OCI-LY1 (cell line): ENCODE results near the gene EXOC3L1.

Experiments used
- H2AFZ ChIP-seq: fragments of 200-600 bp; sonication (generic), shearing (Covaris generic); 2 replicates; pipeline ENCODE4 v1.6.0; 2014; ENCODE audit warnings: antibody characterized with exemption, mild to moderate bottlenecking, low read length
- H3F3A ChIP-seq: fragments of 200-600 bp; sonication (generic), shearing (Covaris generic); 2 replicates; pipeline ENCODE4 v1.6.0; 2014; ENCODE audit warnings: mild to moderate bottlenecking, antibody characterized with exemption, low read length, moderate library complexity; ENCODE audit not compliant: insufficient read depth
- H3K27ac ChIP-seq: fragments of 200-600 bp; sonication (generic); 2 replicates; pipeline ENCODE4 v1.5.1; 2014; ENCODE audit warnings: low read length, mixed run types, mild to moderate bottlenecking, low read depth; ENCODE audit not compliant: poor library complexity, severe bottlenecking
- H3K27me3 ChIP-seq: fragments of 200-600 bp; sonication (generic); 2 replicates; pipeline ENCODE4 v1.6.0; 2014; ENCODE audit warnings: antibody characterized with exemption, mild to moderate bottlenecking, low read length, moderate library complexity; ENCODE audit not compliant: insufficient read depth
- H3K36me3 ChIP-seq: fragments of 200-600 bp; sonication (generic); 2 replicates; pipeline ENCODE4 v1.6.1; 2014; ENCODE audit warnings: mild to moderate bottlenecking, antibody characterized with exemption, low read length, moderate library complexity, mixed read lengths; ENCODE audit not compliant: insufficient read depth
- H3K4me1 ChIP-seq: fragments of 200-600 bp; sonication (generic); 2 replicates; pipeline ENCODE4 v1.5.1; 2014; ENCODE audit warnings: mild to moderate bottlenecking, low read length, moderate library complexity; ENCODE audit not compliant: insufficient read depth, severe bottlenecking
- H3K4me2 ChIP-seq: fragments of 200-600 bp; sonication (generic), shearing (Covaris generic); 2 replicates; pipeline ENCODE4 v1.6.1; 2014; ENCODE audit warnings: low read length
- H3K4me3 ChIP-seq: fragments of 200-600 bp; sonication (generic); 2 replicates; pipeline ENCODE4 v1.5.1; 2014; ENCODE audit warnings: low read length, low read depth, mild to moderate bottlenecking, mixed read lengths; ENCODE audit not compliant: poor library complexity, severe bottlenecking
- H3K79me2 ChIP-seq: fragments of 200-600 bp; shearing (Covaris generic); 2 replicates; pipeline ENCODE4 v1.6.1; 2016; ENCODE audit warnings: mixed run types, low read length, mixed read lengths; ENCODE audit not compliant: insufficient read depth
- H3K9ac ChIP-seq: fragments of 200-600 bp; sonication (generic), shearing (Covaris generic); 2 replicates; pipeline ENCODE4 v1.6.1; 2014; ENCODE audit warnings: mild to moderate bottlenecking, low read length, mixed read lengths
- H3K9me2 ChIP-seq: fragments of 200-600 bp; sonication (generic), shearing (Covaris generic); 2 replicates; pipeline ENCODE4 v1.6.1; 2014; ENCODE audit warnings: low read depth, mild to moderate bottlenecking, low read length, mixed read lengths
- H3K9me3 ChIP-seq: fragments of 200-600 bp; shearing (Covaris generic); 2 replicates; pipeline ENCODE4 v1.6.1; 2014; ENCODE audit warnings: low read length, mixed read lengths
- H4K20me1 ChIP-seq: fragments of 200-600 bp; sonication (generic), shearing (Covaris generic); 2 replicates; pipeline ENCODE4 v1.6.0; 2016; ENCODE audit warnings: mild to moderate bottlenecking, low read length; ENCODE audit not compliant: insufficient read depth
- CTCF ChIP-seq: fragments of 200-600 bp; sonication (generic), shearing (Covaris generic); IDR thresholded peaks from 2 replicates; pipeline ENCODE4 v1.5.1; 2017; ENCODE audit warnings: mild to moderate bottlenecking, antibody characterized with exemption, low read length, moderate library complexity, mixed read lengths
- EZH2 ChIP-seq: fragments of 200-600 bp; sonication (generic), shearing (Covaris generic); IDR thresholded peaks from 2 replicates; pipeline ENCODE4 v1.8.0; 2017; ENCODE audit warnings: borderline replicate concordance, mixed run types, mild to moderate bottlenecking, antibody characterized with exemption, low read length, moderate library complexity, mixed read lengths

The EXOC3L1 gene

GRCh38 chr16:67167588-67167987, 22.3 kb downstream of the EXOC3L1 start:
- Histone ChIP-seq H3K27ac (no peak overlapping the region), H3K4me3 (no peak overlapping the region), H3K9ac (no peak overlapping the region), H3K4me1 (peaks cover 24% of the 10 kb centered on the region), H3K9me2 (no peaks in the 10 kb centered on the region), H4K20me1 (no peaks in the 10 kb centered on the region), H3K79me2 (no peaks in the 10 kb centered on the region), H2AFZ (no peak overlapping the region), H3K36me3 (no peaks in the 10 kb centered on the region), H3F3A (no peaks in the 10 kb centered on the region), H3K9me3 (no peaks in the 10 kb centered on the region), H3K27me3 (no peaks in the 10 kb centered on the region; the same call in 1 of the 2 replicates), H3K4me2 (no peak overlapping the region)
- TF ChIP-seq EZH2 (no peak), CTCF (no peak)

GRCh38 chr16:67166598-67167168, 23.3 kb downstream of the EXOC3L1 start:
- H3K36me3 ChIP-seq = no peaks in the 10 kb centered on the region
- no peaks in the 10 kb centered on the region for H3K9me3 ChIP-seq
- H3K4me3 ChIP-seq = no peak overlapping the region
- no peaks in the 10 kb centered on the region for H3F3A ChIP-seq
- no peak overlapping the region for H3K9ac ChIP-seq
- no peak overlapping the region for H2AFZ ChIP-seq
- peaks cover 24% of the 10 kb centered on the region for H3K4me1 ChIP-seq
- no peaks in the 10 kb centered on the region; the same call in 1 of the 2 replicates for H3K27me3 ChIP-seq
- TF ChIP-seq EZH2 (no peak), CTCF (no peak)
- H3K4me2 ChIP-seq = no peak overlapping the region
- no peak overlapping the region for H3K27ac ChIP-seq
- no peaks in the 10 kb centered on the region for H4K20me1 ChIP-seq
- H3K79me2 ChIP-seq = no peaks in the 10 kb centered on the region
- H3K9me2 ChIP-seq = no peaks in the 10 kb centered on the region

- H3K79me2 ChIP-seq = no peaks in the 10 kb centered on the region
- H3K27ac ChIP-seq = no peak overlapping the region
- no peaks in the 10 kb centered on the region for H3K9me3 ChIP-seq
- H3K4me1 ChIP-seq = peaks cover 24% of the 10 kb centered on the region
- no peaks in the 10 kb centered on the region for H4K20me1 ChIP-seq
- no peak for TF ChIP-seq CTCF
- no peak for TF ChIP-seq EZH2
- H3K27me3 ChIP-seq = no peaks in the 10 kb centered on the region; the same call in 1 of the 2 replicates
- no peaks in the 10 kb centered on the region for H3K36me3 ChIP-seq
- H3K9ac ChIP-seq = no peak overlapping the region
- no peak overlapping the region for H2AFZ ChIP-seq
- no peak overlapping the region for H3K4me3 ChIP-seq
- no peaks in the 10 kb centered on the region for H3F3A ChIP-seq
- H3K4me2 ChIP-seq = no peak overlapping the region
- no peaks in the 10 kb centered on the region for H3K9me2 ChIP-seq
Measured at GRCh38 chr16:67166110-67166547, 23.8 kb downstream of the EXOC3L1 start.
